Upper lobe of right lung (tissue), 1 donor: ENCODE results near the gene SLCO3A1. TPM values are rescaled to one million over a fixed set of nuclear protein-coding genes. Genes with fewer than 3 reads are reported as not detected.

Experiments
- ATAC-seq: fragments of 200-7000 bp; cut with Tn5 transposase; one replicate; pipeline ENCODE4 v1.9.1; 2020; ENCODE audit warnings: mild to moderate bottlenecking, moderate library complexity
- DNase-seq: peaks from one replicate; pipeline ENCODE4 v3.0.0-alpha.2; 2020
- H3K27ac ChIP-seq: fragments of 200-600 bp; one replicate; pipeline ENCODE4 v1.8.0; 2022
- H3K27me3 ChIP-seq: fragments of 200-600 bp; one replicate; pipeline ENCODE4 v1.8.0; 2022; ENCODE audit warnings: mild to moderate bottlenecking
- H3K36me3 ChIP-seq: fragments of 200-600 bp; one replicate; pipeline ENCODE4 v1.8.0; 2022
- H3K4me1 ChIP-seq: fragments of 200-600 bp; one replicate; pipeline ENCODE4 v1.8.0; 2022
- H3K4me3 ChIP-seq: fragments of 200-600 bp; one replicate; pipeline ENCODE4 v1.8.0; 2022; ENCODE audit warnings: mild to moderate bottlenecking
- H3K9me3 ChIP-seq: fragments of 200-600 bp; one replicate; pipeline ENCODE4 v1.8.0; 2022
- CTCF ChIP-seq: fragments of 200-600 bp; IDR thresholded peaks from one replicate; pipeline ENCODE4 v1.8.0; 2022; ENCODE audit warnings: antibody characterized with exemption
- intact Hi-C: fragments of 100-400 bp; cut with DNase I; formaldehyde crosslinking; loops from one replicate; pipeline ENCODE4 v1.11.0; 2022
- total RNA-seq: library from RNA; stranded (reverse); fragmentation: NEBNext Ultra II Directional; extraction: Animal tissue kit (Norgen Biotek cat#: 25700); gene quantifications from one replicate; pipeline ENCODE4 v1.2.1, GENCODE V29; 2021
- donor health status: DM: no; HTN: yes; CAD: no; lungs with severe emphysema.

SLCO3A1 gene
- total RNA-seq, 1 donor from 2014 or later, result 50.6 TPM

GRCh38 chr15:92132982-92133755 is 279.7 kb downstream of the SLCO3A1 start:
- Histone ChIP-seq H3K4me3 (no peak overlapping the region), H3K27ac (no peak overlapping the region), H3K36me3 (peaks cover 28% of the 10 kb centered on the region), H3K4me1 (no peaks in the 10 kb centered on the region), H3K9me3 (no peaks in the 10 kb centered on the region), H3K27me3 (no peaks in the 10 kb centered on the region)
- no peak for TF ChIP-seq CTCF
- DNase-seq (no peak), ATAC-seq (no peak)
- intact Hi-C loops, result no loop called here

- no peak for TF ChIP-seq CTCF
- Histone ChIP-seq H3K4me1 (no peaks in the 10 kb centered on the region), H3K27ac (no peak overlapping the region), H3K4me3 (no peak overlapping the region), H3K9me3 (no peaks in the 10 kb centered on the region), H3K36me3 (peaks cover under 1% of the 10 kb centered on the region), H3K27me3 (no peaks in the 10 kb centered on the region)
- DNase-seq (no peak), ATAC-seq (no peak)
- intact Hi-C loops, result no loop called here
Observed at GRCh38 chr15:92140796-92141195, 287.3 kb downstream of the SLCO3A1 start.

GRCh38 chr15:92141607-92142006 is 288.1 kb downstream of the SLCO3A1 start:
- intact Hi-C loops, result no loop called here
- TF ChIP-seq CTCF, result no peak
- no peak overlapping the region for H3K27ac ChIP-seq

GRCh38 chr15:92142242-92143232 is 289.0 kb downstream of the SLCO3A1 start:
- Histone ChIP-seq H3K4me3 (no peak overlapping the region), H3K36me3 (peaks cover 13% of the 10 kb centered on the region), H3K9me3 (no peaks in the 10 kb centered on the region), H3K27me3 (no peaks in the 10 kb centered on the region), H3K4me1 (no peaks in the 10 kb centered on the region), H3K27ac (no peak overlapping the region)
- intact Hi-C loops, result no loop called here
- DNase-seq, result no peak
- ATAC-seq, result peak; percentile 76
- no peak for TF ChIP-seq CTCF

More at GRCh38 chr15:92141607-92142006, 288.1 kb downstream of the SLCO3A1 start:
- no peak for DNase-seq
- Histone ChIP-seq H3K36me3 (peaks cover 5% of the 10 kb centered on the region), H3K4me3 (no peak overlapping the region), H3K4me1 (no peaks in the 10 kb centered on the region), H3K27me3 (no peaks in the 10 kb centered on the region), H3K9me3 (no peaks in the 10 kb centered on the region)
- no peak for ATAC-seq

GRCh38 chr15:92143765-92144164 is 290.3 kb downstream of the SLCO3A1 start:
- H3K4me1 ChIP-seq, result no peaks in the 10 kb centered on the region
- H3K27ac ChIP-seq, result no peak overlapping the region
- no peaks in the 10 kb centered on the region for H3K9me3 ChIP-seq
- no peak for TF ChIP-seq CTCF
- ATAC-seq (peak; percentile 37), DNase-seq (no peak)
- no peak overlapping the region for H3K4me3 ChIP-seq
- H3K36me3 ChIP-seq, result peaks cover 13% of the 10 kb centered on the region
- no peaks in the 10 kb centered on the region for H3K27me3 ChIP-seq
- intact Hi-C loops, result no loop called here
